ENCODE measurements around the gene KRT79.

- TF ChIP-seq CTCF (IDR thresholded peaks at IDR 0.05; ENCODE audit: low read depth, low read length, missing input control) = no peak
- no peak for TF ChIP-seq NR2F2 (IDR thresholded peaks at IDR 0.05)
- TF ChIP-seq REST (IDR thresholded peaks at IDR 0.05) = no peak
- no peak for TF ChIP-seq HNF4G (IDR thresholded peaks at IDR 0.05)
- TF ChIP-seq YY1 (IDR thresholded peaks at IDR 0.05) = no peak
Measured at GRCh38 chr12:52783563-52784316, 50.4 kb downstream of the KRT79 start.
